Nephron (organoid): ENCODE measurements around the gene STPG4.
A peak's percentile ranks its signal among the peaks of the same experiment; 100 is the strongest.

Experiments used
- H3K27ac Mint-ChIP-seq, 3 experiments: 2 replicates each; pipeline ENCODE4 v1.8.0; 2020; ENCODE audit warnings: mixed read lengths in 3 of 3, mild to moderate bottlenecking in 2 of 3, moderate library complexity in 1 of 3
- H3K27me3 Mint-ChIP-seq: 2 replicates; pipeline ENCODE4 v1.8.0; 2021; ENCODE audit warnings: low read depth, mild to moderate bottlenecking, moderate library complexity, mixed read lengths
- H3K36me3 Mint-ChIP-seq: 2 replicates; pipeline ENCODE4 v1.8.0; 2020; ENCODE audit warnings: low read depth, mixed read lengths
- H3K4me1 Mint-ChIP-seq: 2 replicates; pipeline ENCODE4 v1.8.0; 2020; ENCODE audit warnings: mixed read lengths
- H3K4me3 Mint-ChIP-seq, 3 experiments: 2 replicates each; pipeline ENCODE4 v1.8.0; 2020; ENCODE audit warnings: mild to moderate bottlenecking in 3 of 3, mixed read lengths in 3 of 3, moderate library complexity in 2 of 3
- H3K9me3 Mint-ChIP-seq: 2 replicates; pipeline ENCODE4 v1.8.0; 2020; ENCODE audit warnings: mixed read lengths
- TF ChIP-seq, protein P1 (sequence below), 3 experiments: fragments of 200-600 bp; sonication (generic); IDR thresholded peaks; one replicate each; pipeline ENCODE4 v1.5.0; 2021; ENCODE audit warnings: antibody characterized with exemption in 3 of 3; ENCODE audit not compliant: unreplicated experiment in 3 of 3

Gene STPG4

DNA sequence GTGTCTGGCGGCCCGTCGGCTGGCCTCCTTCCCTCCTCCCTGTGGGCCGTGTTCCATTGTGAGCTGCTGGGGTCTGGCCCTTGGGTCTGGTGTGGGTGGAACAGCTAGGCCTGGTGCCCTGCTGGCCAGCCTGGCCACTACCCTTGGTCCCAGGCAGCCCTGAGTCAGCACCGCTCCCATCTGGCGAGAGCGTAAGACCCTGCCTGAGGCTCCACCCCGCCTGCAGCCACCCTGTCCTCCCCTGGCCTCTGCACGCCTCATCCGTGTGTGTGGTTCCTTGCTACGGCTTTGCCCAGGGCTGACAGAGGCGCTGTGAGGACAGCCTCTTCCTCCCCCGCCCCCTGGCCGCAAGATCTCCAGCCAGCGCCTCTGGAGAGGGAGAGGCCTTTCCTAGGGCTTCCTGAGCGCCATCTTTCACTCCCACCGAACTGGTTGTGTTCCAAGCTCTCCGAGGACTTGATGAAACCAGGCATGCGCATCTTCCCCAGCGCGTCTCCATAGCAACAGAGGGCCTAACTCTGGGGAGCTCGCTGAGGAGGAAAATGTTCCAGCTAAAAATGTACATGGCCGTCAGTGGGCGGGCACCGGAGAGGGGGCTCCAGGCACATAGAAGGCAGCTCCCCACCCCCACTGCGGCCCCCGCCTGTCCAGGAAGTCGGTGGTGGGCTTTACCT, 83.0 kb downstream of the STPG4 start:
- Mint-ChIP-seq H3K27ac (peak overlapping the region; percentile 87 to 97 (median 90)), H3K27me3 (no peaks in the 10 kb centered on the region), H3K9me3 (no peaks in the 10 kb centered on the region), H3K36me3 (peaks cover 7% of the 10 kb centered on the region), H3K4me1 (peaks cover 67% of the 10 kb centered on the region), H3K4me3 (peak overlapping the region in 2 of 3 experiments; percentile 23 to 46)
- TF ChIP-seq, protein P1, sequence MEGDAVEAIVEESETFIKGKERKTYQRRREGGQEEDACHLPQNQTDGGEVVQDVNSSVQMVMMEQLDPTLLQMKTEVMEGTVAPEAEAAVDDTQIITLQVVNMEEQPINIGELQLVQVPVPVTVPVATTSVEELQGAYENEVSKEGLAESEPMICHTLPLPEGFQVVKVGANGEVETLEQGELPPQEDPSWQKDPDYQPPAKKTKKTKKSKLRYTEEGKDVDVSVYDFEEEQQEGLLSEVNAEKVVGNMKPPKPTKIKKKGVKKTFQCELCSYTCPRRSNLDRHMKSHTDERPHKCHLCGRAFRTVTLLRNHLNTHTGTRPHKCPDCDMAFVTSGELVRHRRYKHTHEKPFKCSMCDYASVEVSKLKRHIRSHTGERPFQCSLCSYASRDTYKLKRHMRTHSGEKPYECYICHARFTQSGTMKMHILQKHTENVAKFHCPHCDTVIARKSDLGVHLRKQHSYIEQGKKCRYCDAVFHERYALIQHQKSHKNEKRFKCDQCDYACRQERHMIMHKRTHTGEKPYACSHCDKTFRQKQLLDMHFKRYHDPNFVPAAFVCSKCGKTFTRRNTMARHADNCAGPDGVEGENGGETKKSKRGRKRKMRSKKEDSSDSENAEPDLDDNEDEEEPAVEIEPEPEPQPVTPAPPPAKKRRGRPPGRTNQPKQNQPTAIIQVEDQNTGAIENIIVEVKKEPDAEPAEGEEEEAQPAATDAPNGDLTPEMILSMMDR (IDR thresholded peaks at IDR 0.05; ENCODE audit: unreplicated experiment in 3 of 3): no peak

DNA sequence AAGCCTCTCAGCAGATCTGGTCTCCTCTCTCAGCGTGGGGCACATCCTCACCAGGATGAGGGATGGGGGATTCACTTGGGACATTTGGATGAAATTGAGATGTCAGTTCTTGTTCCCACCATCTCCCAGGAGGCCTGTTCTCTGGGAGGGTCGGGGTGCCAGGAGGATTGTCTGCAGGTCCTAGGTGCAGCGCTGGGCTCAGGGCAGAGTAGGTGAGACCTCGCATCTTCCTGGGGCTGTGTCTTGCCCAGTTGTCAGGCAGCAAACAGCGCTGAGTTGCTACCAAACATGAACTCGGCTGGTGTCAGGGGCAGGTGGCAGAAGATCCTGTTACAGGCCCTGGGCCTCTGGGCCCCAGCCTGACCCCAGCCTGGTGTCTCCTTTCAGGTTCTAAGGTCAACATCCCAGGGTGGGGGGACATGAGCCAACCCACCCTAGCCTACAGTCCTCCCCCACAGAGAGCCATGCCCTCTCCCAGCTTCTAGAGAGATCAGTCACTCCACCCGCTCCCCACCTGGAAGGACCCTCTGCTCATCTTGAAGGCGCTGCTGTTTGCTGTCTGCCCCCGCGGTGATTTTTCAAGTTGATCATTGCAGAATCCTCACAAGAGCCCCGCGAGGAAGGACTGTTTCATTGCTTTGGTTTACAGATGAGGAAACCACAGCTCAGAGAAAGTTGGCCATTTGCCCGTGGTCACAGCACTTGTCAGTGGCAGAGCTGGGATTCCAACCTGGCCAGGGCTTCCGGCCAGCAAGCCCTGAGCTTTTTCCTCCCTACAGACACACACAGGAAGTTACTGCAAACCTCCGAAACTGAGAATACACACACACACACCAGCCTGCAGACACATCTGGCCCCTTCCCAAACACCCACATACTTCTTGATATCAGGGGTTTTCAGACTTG, 83.9 kb downstream of the STPG4 start:
- Mint-ChIP-seq H3K27ac (peak overlapping the region; percentile 87 to 97 (median 90)), H3K4me1 (peaks cover 59% of the 10 kb centered on the region), H3K27me3 (no peaks in the 10 kb centered on the region), H3K4me3 (peak overlapping the region in 2 of 3 experiments; percentile 13 to 46), H3K36me3 (peaks cover 7% of the 10 kb centered on the region), H3K9me3 (no peaks in the 10 kb centered on the region)
- TF ChIP-seq, protein P1 (IDR thresholded peaks at IDR 0.05; ENCODE audit: unreplicated experiment in 3 of 3): no peak

DNA sequence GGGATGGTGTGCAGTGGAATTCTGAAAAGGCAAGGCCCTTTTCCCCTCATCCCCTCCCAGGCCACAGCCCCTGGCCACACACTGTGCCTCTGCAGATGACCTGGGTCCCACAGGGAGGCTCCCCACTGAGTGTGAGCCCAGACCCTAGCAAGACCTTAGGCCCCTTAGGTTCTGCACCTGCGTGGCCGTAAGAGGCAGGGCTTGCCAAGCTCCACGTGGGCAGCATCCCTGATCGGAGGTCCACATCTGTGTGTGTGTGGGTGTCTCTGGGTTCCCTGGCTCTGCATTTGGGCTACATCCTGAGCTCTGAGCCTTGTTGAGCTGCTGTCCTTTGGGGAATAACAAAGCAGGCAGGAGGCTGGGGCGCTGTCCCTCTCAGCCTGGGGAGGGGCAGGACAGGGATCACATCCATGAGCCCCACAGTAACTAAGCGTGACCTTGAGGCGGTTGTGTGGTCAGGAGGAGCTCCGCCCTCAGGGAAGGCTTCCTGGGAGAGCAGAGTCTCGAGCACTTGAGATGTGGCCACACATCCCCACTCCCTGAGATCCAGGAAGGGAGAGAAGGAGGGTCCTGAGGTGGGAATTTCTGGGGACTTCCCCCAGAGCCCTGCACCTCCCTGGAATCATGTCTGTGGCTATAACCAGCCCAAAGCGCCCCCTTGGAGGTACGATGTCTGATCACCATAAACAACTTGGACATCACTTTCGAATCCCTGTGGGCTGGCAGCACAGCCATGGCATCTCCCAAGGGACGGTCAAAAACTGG, 84.8 kb downstream of the STPG4 start:
- Mint-ChIP-seq H3K4me1 (peaks cover 62% of the 10 kb centered on the region), H3K9me3 (no peaks in the 10 kb centered on the region), H3K27me3 (no peaks in the 10 kb centered on the region), H3K27ac (peak overlapping the region in 2 of 3 experiments; percentile 49 to 97), H3K4me3 (no peak overlapping the region), H3K36me3 (peaks cover 7% of the 10 kb centered on the region)
- TF ChIP-seq, protein P1 (IDR thresholded peaks at IDR 0.05; ENCODE audit: unreplicated experiment in 3 of 3): no peak

DNA sequence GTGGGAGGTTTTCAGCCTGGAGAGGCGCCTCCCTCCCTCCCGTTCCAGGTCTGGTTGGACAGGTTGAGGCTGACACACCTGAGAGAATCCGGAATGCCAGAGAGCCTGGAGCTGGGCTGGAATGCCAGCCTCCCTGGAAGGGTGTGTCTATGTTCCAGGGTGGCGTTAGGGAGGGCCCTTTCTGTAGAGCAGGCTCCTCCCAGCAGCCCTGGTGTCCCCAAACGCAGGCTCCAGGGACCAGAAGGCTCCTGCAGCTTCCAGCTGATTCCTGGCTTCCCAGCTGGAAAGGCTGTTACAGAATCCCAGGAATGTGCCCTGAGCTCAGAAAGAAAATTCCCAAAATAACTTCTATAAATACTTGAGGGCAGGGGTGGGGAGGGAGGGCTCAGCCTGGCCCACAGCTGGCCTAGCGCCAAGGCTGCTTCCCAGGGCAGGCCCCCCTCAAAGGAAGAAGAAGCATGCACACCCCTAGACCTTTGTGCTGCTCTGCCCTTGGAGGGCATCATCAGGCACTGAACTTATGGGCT, 85.4 kb downstream of the STPG4 start:
- no peak overlapping the region for H3K4me3 Mint-ChIP-seq
- H3K27me3 Mint-ChIP-seq: no peaks in the 10 kb centered on the region
- peak overlapping the region in 2 of 3 experiments; percentile 31 to 37 for H3K27ac Mint-ChIP-seq
- peaks cover 67% of the 10 kb centered on the region for H3K4me1 Mint-ChIP-seq
- TF ChIP-seq, protein P1 (IDR thresholded peaks at IDR 0.05; ENCODE audit: unreplicated experiment in 3 of 3): no peak
- H3K9me3 Mint-ChIP-seq: no peaks in the 10 kb centered on the region
- H3K36me3 Mint-ChIP-seq: peaks cover 7% of the 10 kb centered on the region

DNA sequence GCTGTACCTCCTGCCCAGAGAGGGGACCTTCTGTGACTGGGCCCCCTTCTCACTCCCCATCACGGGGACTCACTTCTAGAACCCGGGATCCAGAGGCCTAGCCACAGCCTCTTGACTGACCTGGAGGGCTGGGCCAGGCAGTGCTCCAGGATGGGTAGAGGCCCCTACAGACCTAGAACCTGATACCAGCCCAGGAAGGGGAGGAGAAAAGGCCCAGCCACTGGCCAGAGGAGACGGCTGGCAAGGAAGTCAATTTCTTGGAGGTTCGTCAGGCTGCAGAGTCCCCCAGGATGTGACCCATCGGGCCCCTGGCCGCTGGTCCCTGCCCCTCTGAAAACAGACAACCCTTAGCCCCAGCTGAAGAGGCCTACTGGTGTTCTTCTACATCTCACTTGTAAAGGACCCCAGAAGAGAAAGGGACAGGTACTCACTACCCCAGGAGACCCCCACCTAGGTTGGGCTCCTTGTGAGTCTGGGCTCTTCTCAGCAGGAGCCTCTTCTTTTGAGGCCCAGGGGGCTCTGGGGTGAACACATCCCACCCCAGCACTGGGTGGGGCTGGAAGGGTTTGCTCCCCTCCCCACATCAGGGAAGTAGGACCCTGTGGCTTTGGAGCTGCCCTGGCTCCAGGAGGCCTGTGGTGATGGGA, 86.0 kb downstream of the STPG4 start:
- H3K36me3 Mint-ChIP-seq: peaks cover 7% of the 10 kb centered on the region
- peaks cover 67% of the 10 kb centered on the region for H3K4me1 Mint-ChIP-seq
- H3K9me3 Mint-ChIP-seq: no peaks in the 10 kb centered on the region
- peak overlapping the region in 2 of 3 experiments; percentile 31 to 37 for H3K27ac Mint-ChIP-seq
- TF ChIP-seq, protein P1 (IDR thresholded peaks at IDR 0.05; ENCODE audit: unreplicated experiment in 3 of 3): no peak
- no peaks in the 10 kb centered on the region for H3K27me3 Mint-ChIP-seq
- no peak overlapping the region for H3K4me3 Mint-ChIP-seq
